Lung (tissue), 12 donors: Measurements from ENCODE around the gene AUP1. TPM values are rescaled to one million over a fixed set of nuclear protein-coding genes. Genes with fewer than 3 reads are reported as not detected.
"Not testable (repeated sequence)": the region's sequence is repeated elsewhere in the genome, so short reads cannot be mapped to it uniquely, and the experiment has no call there.

ENCODE experiments used
- ATAC-seq: fragments of 200-7000 bp; cut with Tn5 transposase; one replicate; pipeline ENCODE4 v1.9.1; 2020; ENCODE audit warnings: moderate number of reproducible peaks; ENCODE audit not compliant: insufficient read depth, low FRiP score
- DNase-seq, 3 donors: peaks; one replicate each; pipeline ENCODE4 v3.0.0-alpha.2; 2013 to 2017
- H3K27ac ChIP-seq, 2 donors: one replicate each; pipeline ENCODE4 v1.5.1; 2013; ENCODE audit warnings: mild to moderate bottlenecking in 2 of 2, moderate library complexity in 2 of 2, control low read depth in 1 of 2, inconsistent platforms in 1 of 2, low read depth in 1 of 2, low read length in 1 of 2
- H3K27me3 ChIP-seq, 3 donors: one replicate each; pipeline ENCODE4 v1.5.1; 2013; ENCODE audit warnings: low read length in 2 of 3; ENCODE audit not compliant: control insufficient read depth in 3 of 3, insufficient read depth in 3 of 3
- H3K36me3 ChIP-seq, 4 donors: one replicate each; pipeline ENCODE4 v1.5.1; 2013; ENCODE audit warnings: low read length in 4 of 4, mild to moderate bottlenecking in 1 of 4, moderate library complexity in 1 of 4; ENCODE audit not compliant: control insufficient read depth in 4 of 4, insufficient read depth in 4 of 4
- H3K4me1 ChIP-seq, 5 donors: one replicate each; pipeline ENCODE4 v1.5.1; 2013; ENCODE audit warnings: low read length in 5 of 5, mild to moderate bottlenecking in 2 of 5, moderate library complexity in 1 of 5; ENCODE audit not compliant: control insufficient read depth in 5 of 5, insufficient read depth in 5 of 5
- H3K4me3 ChIP-seq: one replicate; pipeline ENCODE4 v1.5.1; 2013; ENCODE audit warnings: mild to moderate bottlenecking, control low read depth, moderate library complexity
- H3K9ac ChIP-seq, 2 donors: one replicate each; pipeline ENCODE4 v1.5.1; 2013; ENCODE audit warnings: low read length in 2 of 2, control low read depth in 1 of 2; ENCODE audit not compliant: insufficient read depth in 1 of 2
- H3K9me3 ChIP-seq, 4 donors: one replicate each; pipeline ENCODE4 v1.5.1; 2013; ENCODE audit warnings: low read length in 3 of 4, mild to moderate bottlenecking in 1 of 4, moderate library complexity in 1 of 4; ENCODE audit not compliant: control insufficient read depth in 4 of 4, insufficient read depth in 3 of 4
- CTCF ChIP-seq: IDR thresholded peaks from 2 replicates; pipeline ENCODE4 v1.5.1; 2012; ENCODE audit warnings: mild to moderate bottlenecking; ENCODE audit errors: control extremely low read depth, extremely low read depth
- WGBS, 2 donors: extraction: QIAGEN DNeasy Blood & Tissue Kit; methylation state at CpG; one replicate each; pipeline ENCODE4 v1.1.7; 2013; 5-methylcytosine and 5-hydroxymethylcytosine counted together
- polyA plus RNA-seq, 2 donors: library from polyadenylated mRNA; stranded (reverse); fragments of 200-250 nt; gene quantifications; one replicate each; pipeline ENCODE4 v1.2.1, GENCODE V29; 2013
- total RNA-seq, 2 donors: library from RNA; depleted of rRNA in 1 of 2; stranded (reverse); fragments of >200 nt in 1 of 2; gene quantifications; one replicate each; pipeline ENCODE4 v1.2.1, GENCODE V29; 2014 to 2021
- donor health status: control.
- donor health status: control.
- donor health status: Bipolar disorder and iron deficiency.
- donor health status: healthy.
- donor health status: DM: yes; HTN: yes; CAD: no.

The AUP1 gene
- total and polyA plus RNA-seq, 4 donors: 65.6 to 185 (median 129) TPM

- no peak overlapping the region for H3K27ac ChIP-seq
These were observed 34.7 kb upstream of the AUP1 start for GRCh38 chr2:74564222-74564621.

GRCh38 chr2:74562126-74562775 is 32.7 kb upstream of the AUP1 start:
- H3K27me3 ChIP-seq: peaks cover 0 to 25% (median 13%) of the 10 kb centered on the region in 3 donors
- no peaks in the 10 kb centered on the region for H3K36me3 ChIP-seq
- no peak for TF ChIP-seq CTCF
- no peak overlapping the region for H3K4me3 ChIP-seq
- ATAC-seq: no peak
- DNase-seq: no peak
- H3K27ac ChIP-seq: no peak overlapping the region
- WGBS, 2 donors: 79 to 85% methylated on average over 7 of the region's 7 CpGs
- no peaks in the 10 kb centered on the region for H3K4me1 ChIP-seq
- no peaks in the 10 kb centered on the region for H3K9me3 ChIP-seq
- H3K9ac ChIP-seq: no peak overlapping the region

More at GRCh38 chr2:74564222-74564621, 34.7 kb upstream of the AUP1 start:
- no peaks in the 10 kb centered on the region for H3K9me3 ChIP-seq
- H3K36me3 ChIP-seq: no peaks in the 10 kb centered on the region
- H3K4me1 ChIP-seq: no peaks in the 10 kb centered on the region
- no peak overlapping the region for H3K4me3 ChIP-seq
- H3K27me3 ChIP-seq: peaks cover 0 to 39% (median 13%) of the 10 kb centered on the region in 3 donors
- no peak for DNase-seq
- no peak for TF ChIP-seq CTCF
- ATAC-seq: no peak
- no peak overlapping the region for H3K9ac ChIP-seq
- 77 to 88% methylated on average over 5 of the region's 5 CpGs for WGBS, 2 donors

GRCh38 chr2:74561022-74561421 is 31.5 kb upstream of the AUP1 start:
- H3K9ac ChIP-seq, H3K27ac ChIP-seq, DNase-seq, H3K36me3 ChIP-seq, ATAC-seq, H3K4me3 ChIP-seq, H3K4me1 ChIP-seq, H3K9me3 ChIP-seq: not testable (repeated sequence)
- peaks cover 0 to 25% (median 13%) of the 10 kb centered on the region in 3 donors for H3K27me3 ChIP-seq
- 98 to 100% methylated on average over 1 of the region's 1 CpG for WGBS, 2 donors

GRCh38 chr2:74560591-74560990 is 31.1 kb upstream of the AUP1 start:
- no peak overlapping the region for H3K4me3 ChIP-seq
- peaks cover 0 to 7% (median 0%) of the 10 kb centered on the region in 4 donors for H3K36me3 ChIP-seq
- ATAC-seq: no peak
- peaks cover 0 to 25% (median 13%) of the 10 kb centered on the region in 3 donors for H3K27me3 ChIP-seq
- H3K4me1 ChIP-seq: peaks cover 0 to 3% (median 0%) of the 10 kb centered on the region in 5 donors
- H3K9ac ChIP-seq: no peak overlapping the region
- no peak overlapping the region for H3K27ac ChIP-seq
- no peak for DNase-seq
- H3K9me3 ChIP-seq: no peaks in the 10 kb centered on the region
- WGBS, 2 donors: 65 to 66% methylated on average over 6 of the region's 6 CpGs
- TF ChIP-seq CTCF: no peak
